Measurements from ENCODE around the gene ETDC. TPM values are rescaled to one million over a fixed set of nuclear protein-coding genes. Genes with fewer than 3 reads are reported as not detected.
"Not testable (repeated sequence)": the region's sequence is repeated elsewhere in the genome, so short reads cannot be mapped to it uniquely, and the experiment has no call there.

The ETDC gene
- not detected for total RNA-seq
- long read RNA-seq = 0 reads

- no peak for TF ChIP-seq CTCF (IDR thresholded peaks at IDR 0.05)
- intact Hi-C loops (cut with DNase I) = no loop called here
These were observed at the start of gene ETDC for GRCh38 chrX:135309430-135309923. Gene ETDC, plus strand, starts transcription at chrX:135309480. Its CDS starts 0 bp downstream, at chrX:135309480.

GRCh38 chrX:135260976-135261375 lies 48.3 kb upstream of the ETDC start:
- ATAC-seq; H3K9me3 ChIP-seq; DNase-seq; H3K27me3 ChIP-seq (ENCODE audit: low read depth); intact Hi-C loops (cut with DNase I); H3K27ac ChIP-seq; H3K36me3 ChIP-seq; H3K4me1 ChIP-seq; H3K4me3 ChIP-seq: not testable (repeated sequence)

More at GRCh38 chrX:135309430-135309923, at the start of gene ETDC:
- Histone ChIP-seq H3K4me3 (no peak within 1 kb of the TSS), H3K9me3 (no peaks in the 10 kb centered on the region), H3K4me1 (no peaks in the 10 kb centered on the region), H3K27ac (no peak within 1 kb of the TSS), H3K27me3 (ENCODE audit: low read depth) (no peaks in the 10 kb centered on the region), H3K36me3 (no peaks in the 10 kb centered on the region)
- DNase-seq = no peak
- no peak for ATAC-seq

- H3K27me3 ChIP-seq (ENCODE audit: low read depth); H3K27ac ChIP-seq; intact Hi-C loops (cut with DNase I); H3K4me1 ChIP-seq; DNase-seq; ATAC-seq; H3K4me3 ChIP-seq; H3K9me3 ChIP-seq; H3K36me3 ChIP-seq: not testable (repeated sequence)
These were observed 45.9 kb upstream of the ETDC start for GRCh38 chrX:135263376-135263775.

GRCh38 chrX:135264206-135264605 lies 45.1 kb upstream of the ETDC start:
- Histone ChIP-seq H3K36me3 (no peaks in the 10 kb centered on the region), H3K4me1 (no peaks in the 10 kb centered on the region), H3K4me3 (no peak overlapping the region), H3K27me3 (ENCODE audit: low read depth) (no peaks in the 10 kb centered on the region), H3K9me3 (no peaks in the 10 kb centered on the region), H3K27ac (no peak overlapping the region)
- intact Hi-C loops (cut with DNase I) = no loop called here
- TF ChIP-seq CTCF (IDR thresholded peaks at IDR 0.05) = no peak
- DNase-seq (no peak), ATAC-seq (no peak)

- DNase-seq (no peak), ATAC-seq (no peak)
- H3K27me3 ChIP-seq (ENCODE audit: low read depth) = no peaks in the 10 kb centered on the region
These were observed 36.1 kb upstream of the ETDC start for GRCh38 chrX:135273162-135273561.

GRCh38 chrX:135275973-135276372 lies 33.3 kb upstream of the ETDC start:
- TF ChIP-seq CTCF (IDR thresholded peaks at IDR 0.05) = no peak
- DNase-seq = no peak

More at GRCh38 chrX:135273162-135273561, 36.1 kb upstream of the ETDC start:
- Histone ChIP-seq H3K9me3 (peaks cover 8% of the 10 kb centered on the region), H3K36me3 (no peaks in the 10 kb centered on the region), H3K4me3 (no peak overlapping the region), H3K27ac (no peak overlapping the region), H3K4me1 (no peaks in the 10 kb centered on the region)
- no peak for TF ChIP-seq CTCF (IDR thresholded peaks at IDR 0.05)
- intact Hi-C loops (cut with DNase I) = no loop called here

More at GRCh38 chrX:135275973-135276372, 33.3 kb upstream of the ETDC start:
- H3K36me3 ChIP-seq = no peaks in the 10 kb centered on the region
- no peak overlapping the region for H3K4me3 ChIP-seq
- no peaks in the 10 kb centered on the region for H3K4me1 ChIP-seq
- peaks cover 8% of the 10 kb centered on the region for H3K9me3 ChIP-seq
- H3K27me3 ChIP-seq (ENCODE audit: low read depth) = no peaks in the 10 kb centered on the region
- no peak for ATAC-seq
- intact Hi-C loops (cut with DNase I) = no loop called here
- no peak overlapping the region for H3K27ac ChIP-seq
